OCI-LY3 (cell line): Measurements from ENCODE around the gene C1QTNF3.

ENCODE experiments used
- CTCF ChIP-seq: fragments of 200-600, 300-600 bp; sonication (generic); IDR thresholded peaks from 2 replicates; pipeline ENCODE4 v1.5.1; 2014; ENCODE audit warnings: antibody characterized with exemption, low read length, low read depth
- EZH2phosphoT487 ChIP-seq: fragments of 200-600 bp; shearing (Covaris generic); IDR thresholded peaks from 2 replicates; pipeline ENCODE4 v1.6.1; 2018; ENCODE audit warnings: antibody characterized with exemption, mixed run types, low read depth

- TF ChIP-seq CTCF (no peak), EZH2phosphoT487 (no peak)
These were observed 30.2 kb downstream of the C1QTNF3 start for GRCh38 chr5:34012791-34013190.
